Occipital lobe (tissue), 2 donors: ENCODE data around the gene FOXP1. TPM values are rescaled to one million over a fixed set of nuclear protein-coding genes. Genes with fewer than 3 reads are reported as not detected.

ENCODE experiments used
- DNase-seq: peaks from one replicate; lab custom pipeline; 2025; lab: John Stamatoyannopoulos, UW
- total RNA-seq: library from RNA; depleted of rRNA; stranded (reverse); fragments of >200 nt; gene quantifications from one replicate; pipeline ENCODE4 v1.2.3, GENCODE V29; 2014

FOXP1 gene
- total RNA-seq, 1 donor from 2014 or later: 168 TPM

DNA sequence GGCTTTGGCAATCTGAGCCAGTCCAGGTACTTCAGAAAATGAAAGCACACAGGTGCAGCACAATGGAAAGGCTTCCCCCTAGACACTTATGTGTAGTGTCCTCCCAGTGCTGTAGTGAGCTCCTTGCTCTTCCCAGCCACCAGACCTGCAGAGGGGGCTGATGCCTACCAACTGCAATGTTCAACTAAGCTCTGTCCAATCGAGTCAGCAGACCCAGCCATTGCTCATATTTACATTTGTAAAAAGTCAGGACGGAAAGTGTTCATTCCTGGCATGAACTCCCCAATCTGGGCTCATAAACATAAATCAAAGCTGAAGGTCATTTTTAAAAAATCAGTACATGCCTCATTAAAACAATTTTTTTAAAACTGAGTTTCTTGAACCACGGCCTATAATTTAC, 73.0 kb downstream of the FOXP1 start:
- DNase-seq: no peak

DNA sequence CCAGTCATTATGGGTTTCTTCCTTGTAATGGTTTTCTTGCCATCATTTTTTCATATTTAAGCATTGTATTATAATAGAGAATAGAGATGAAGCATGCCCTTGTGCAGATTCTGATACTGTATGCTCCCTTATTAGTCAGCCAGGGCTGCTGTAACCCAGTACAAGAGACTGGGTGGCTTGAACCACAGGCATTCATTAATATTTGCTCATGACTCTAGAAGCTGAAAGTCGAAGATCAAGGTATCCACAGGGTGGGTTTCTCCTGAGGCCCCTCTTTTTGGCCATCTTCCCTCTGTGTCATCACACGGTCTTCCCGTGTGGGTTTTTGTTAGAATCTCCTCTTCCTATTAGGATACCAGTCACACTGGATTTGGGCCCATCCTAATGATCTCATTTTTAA, 74.5 kb downstream of the FOXP1 start:
- no peak for DNase-seq

DNA sequence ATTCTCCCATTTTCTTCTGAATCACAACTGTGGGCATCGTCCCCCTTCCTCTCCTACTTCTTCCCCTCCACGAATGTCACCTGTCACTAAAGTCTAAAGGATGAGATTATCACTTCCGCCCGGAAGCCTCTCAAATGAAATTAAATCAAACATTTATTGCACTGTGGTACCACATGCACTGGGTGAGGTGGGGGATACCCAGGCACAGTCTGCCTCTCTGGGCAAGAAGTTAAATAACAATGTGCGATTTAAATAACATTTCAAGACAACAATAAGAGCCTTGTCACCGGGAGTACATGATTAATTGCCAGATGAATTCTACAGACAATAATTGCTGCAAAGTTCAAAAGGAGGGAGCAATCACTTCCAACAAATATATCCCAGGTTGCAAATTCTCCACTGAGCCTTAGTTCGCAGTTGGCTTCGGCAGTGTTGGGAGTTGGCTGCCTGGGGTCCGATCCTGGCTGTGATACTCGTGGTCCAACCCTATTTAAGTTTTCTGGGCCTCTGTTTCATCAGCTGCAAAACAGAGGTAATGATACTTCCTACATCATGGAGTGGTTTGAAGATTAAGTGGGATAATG, 77.7 kb downstream of the FOXP1 start:
- no peak for DNase-seq

DNA sequence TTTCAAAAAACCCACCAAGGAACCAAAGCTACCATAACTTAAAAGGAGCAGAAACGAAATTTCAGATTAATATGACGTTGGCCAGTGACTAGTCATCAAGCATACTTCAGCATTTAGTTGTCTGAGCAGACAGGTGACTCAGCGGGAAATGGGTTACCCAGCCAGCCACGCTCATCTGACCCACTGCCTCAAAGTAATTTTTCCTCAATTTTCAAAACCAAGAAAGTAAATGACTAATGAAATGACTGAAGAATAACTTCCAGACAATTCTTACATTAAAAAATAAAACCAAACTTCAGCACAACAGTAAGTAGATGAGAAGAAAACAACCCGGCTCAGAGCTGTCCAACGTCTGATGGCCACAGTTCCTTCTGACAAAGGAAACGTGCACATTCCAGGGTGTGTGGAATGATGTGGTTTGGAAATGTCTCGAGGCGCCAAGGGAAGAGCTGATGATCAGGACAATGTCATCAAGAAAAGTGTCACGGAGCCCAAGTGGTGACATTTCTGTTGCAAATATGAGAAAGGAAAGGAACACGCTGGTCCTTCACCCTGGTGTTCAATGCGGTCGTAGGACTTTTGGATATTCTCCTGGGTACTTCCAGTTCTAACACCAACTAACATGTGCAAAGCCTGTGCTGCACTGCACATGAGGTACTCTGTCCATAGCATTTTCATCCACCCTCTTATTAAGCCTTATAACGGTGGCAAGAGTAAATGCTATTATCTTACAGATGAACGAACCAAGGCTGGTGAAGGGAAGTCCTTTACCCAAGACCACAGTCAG, 79.1 kb downstream of the FOXP1 start:
- DNase-seq: no peak

DNA sequence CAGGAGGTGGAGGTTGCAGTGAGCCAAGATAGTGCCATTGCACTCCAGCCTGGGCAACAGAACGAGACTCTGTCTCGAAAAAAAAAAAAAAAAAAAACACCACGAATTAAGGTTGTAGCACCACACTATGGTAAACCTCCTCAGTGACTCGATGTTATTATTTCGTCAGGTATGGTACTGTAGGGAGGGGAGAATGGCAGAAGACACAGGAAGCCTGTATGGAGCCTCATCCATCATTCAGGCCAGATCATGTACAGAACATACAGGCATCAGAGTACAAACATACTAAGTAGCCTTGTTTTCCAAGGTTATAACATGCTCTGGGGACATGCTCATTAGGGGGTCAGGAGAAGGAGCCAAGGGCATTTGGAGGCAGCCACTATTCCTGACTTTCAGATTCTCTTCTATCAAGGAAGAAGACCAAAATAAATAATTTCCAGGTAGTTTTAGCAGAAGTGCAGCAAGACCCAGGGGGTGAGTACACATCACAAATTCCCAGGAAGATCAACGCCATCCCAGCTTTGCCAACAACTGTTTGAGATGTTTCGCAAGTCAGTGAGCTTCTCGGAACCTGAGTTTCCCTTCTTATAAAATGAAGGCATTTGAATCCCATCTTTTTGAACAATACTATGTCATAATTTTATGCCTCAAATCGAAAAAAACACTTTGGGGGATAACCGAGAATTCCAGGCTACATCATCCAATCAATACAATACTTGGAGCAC, 79.8 kb downstream of the FOXP1 start:
- no peak for DNase-seq

DNA sequence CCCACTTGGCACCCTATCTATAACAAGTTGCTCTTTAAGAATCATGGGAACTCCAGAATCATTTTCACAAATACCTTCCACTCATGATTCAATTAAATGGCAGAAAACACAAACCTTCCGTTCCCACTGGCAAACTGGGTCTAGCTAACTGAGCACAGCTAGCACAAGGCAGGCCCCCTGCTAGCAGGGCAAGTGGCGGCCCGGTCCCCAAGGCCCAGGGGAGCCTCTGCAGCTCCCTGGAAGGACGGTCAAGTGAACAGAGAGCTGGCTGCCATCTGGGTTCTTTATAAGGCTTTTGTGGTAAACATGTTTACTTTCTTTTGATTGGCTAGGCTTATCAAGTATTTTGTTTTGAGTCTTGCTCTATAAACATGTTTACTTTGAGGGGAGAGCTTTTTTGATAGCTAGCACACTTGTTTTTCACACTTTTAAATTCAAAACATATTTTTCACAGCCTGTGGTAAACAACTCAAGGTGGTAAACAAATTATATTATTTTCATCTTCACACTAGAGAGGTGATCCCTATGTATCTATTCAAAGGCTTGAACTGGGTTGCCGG, 81.4 kb downstream of the FOXP1 start:
- DNase-seq: no peak

DNA sequence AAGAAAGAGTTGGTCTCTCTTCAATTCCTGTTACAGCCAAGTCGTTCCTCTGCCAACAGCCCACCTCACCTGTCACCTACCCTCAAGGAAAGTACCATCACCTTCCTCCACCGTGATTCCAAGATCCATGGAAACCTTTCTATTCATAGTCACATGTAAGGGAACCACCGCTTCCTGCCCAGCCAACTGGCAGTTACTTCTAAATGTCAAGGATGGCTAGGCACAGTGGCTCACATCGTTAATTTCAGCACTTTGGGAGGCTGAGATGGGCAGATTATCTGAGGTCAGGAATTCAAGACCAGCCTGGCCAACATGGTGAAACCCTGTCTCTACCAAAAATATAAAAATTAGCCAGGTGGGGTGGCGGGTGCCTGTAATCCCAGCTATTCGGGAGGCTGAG, 82.8 kb downstream of the FOXP1 start:
- no peak for DNase-seq

DNA sequence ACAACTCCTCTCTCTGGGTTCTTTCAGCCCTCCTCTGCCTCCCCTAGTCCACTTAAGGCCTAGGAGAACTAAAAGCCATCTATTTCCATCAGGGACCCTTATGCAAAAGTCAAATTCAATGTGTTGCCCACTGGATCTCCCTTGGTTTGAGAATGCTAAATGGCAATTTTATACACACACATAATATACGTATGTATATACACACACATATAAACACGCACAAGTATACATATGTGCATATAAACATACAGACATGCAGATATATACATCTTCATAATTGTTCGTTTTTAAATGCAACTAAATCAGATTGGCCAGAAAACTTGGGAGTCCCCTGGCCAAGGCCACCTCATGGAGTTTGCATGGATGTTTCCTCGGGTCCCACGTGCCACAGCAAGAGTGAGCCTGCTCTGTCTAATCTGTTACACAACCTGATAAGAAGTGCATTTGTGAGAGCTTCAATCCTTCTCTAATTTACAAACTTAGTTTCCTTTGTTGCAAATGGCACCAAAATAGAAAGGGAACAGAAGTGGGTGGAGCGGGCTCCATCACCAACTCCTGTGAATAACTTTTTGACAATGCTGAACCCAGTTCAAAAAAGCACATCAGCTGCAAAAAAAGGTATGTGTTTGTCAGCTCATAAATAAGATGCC, 84.2 kb downstream of the FOXP1 start:
- no peak for DNase-seq

DNA sequence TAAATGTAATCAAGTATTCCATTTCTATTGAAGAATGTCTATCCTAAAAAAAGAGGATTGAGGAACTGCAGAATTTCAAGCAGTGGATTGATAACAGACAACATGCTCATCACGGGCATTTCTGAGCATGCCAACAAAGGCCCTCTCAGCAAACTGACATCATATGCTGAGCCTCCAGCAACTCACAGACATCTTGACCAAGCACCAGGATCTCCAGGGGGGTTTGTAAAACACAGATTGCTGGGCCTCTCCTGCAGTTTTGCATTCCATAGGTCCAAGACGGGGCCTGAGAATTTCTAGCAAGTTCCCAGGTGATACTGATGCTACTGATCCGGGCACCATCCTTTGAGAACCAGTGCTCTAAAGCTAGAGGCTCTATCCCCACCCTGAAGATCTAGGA, 85.0 kb downstream of the FOXP1 start:
- no peak for DNase-seq

DNA sequence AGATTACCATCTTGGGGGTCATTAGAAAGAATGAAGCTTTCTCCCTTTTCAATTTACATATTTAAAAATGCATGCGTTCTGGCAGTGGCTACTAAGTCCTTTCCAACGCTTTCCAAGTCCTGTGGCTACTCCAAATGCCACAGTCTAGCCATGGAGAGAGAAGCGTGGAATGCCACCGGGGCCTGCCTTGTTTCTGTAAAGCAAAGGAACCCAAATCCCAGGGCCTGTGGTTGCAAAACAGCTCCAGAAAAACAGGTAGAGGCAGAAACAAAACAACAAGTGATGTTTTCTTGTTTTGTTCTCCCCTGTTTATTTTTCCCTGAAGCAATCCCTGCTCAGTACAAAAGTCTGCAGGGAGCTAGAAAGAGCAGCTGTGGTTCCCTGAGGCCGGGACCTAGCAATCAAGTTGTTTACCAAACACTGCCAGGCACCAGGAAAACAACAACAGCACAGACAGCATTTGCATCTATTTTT, 85.5 kb downstream of the FOXP1 start:
- no peak for DNase-seq

DNA sequence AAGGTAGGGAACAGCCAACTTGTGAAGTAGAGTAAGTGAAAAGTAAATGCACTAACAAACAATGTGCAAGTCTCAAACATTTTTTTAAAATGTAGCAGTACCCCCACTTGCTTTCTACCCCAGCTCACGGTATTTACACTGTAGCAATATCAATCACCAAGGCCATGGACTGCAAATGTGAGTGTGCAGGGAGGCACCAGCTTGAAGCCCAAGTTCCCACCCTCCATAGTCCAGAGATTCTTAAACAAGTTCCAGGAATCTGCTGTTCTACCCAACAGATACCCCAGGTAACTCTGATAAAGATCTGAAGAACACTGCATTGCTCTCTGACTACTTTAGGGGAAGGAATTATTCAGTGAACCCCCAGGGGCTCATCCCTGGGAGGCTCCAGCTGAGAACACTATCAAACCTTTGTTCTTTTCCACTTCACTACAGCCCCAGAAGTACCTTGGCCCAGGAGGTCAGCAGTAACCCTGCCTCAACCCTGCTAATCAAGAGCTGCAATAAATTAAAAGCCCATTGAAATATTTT, 86.1 kb downstream of the FOXP1 start:
- DNase-seq: no peak

DNA sequence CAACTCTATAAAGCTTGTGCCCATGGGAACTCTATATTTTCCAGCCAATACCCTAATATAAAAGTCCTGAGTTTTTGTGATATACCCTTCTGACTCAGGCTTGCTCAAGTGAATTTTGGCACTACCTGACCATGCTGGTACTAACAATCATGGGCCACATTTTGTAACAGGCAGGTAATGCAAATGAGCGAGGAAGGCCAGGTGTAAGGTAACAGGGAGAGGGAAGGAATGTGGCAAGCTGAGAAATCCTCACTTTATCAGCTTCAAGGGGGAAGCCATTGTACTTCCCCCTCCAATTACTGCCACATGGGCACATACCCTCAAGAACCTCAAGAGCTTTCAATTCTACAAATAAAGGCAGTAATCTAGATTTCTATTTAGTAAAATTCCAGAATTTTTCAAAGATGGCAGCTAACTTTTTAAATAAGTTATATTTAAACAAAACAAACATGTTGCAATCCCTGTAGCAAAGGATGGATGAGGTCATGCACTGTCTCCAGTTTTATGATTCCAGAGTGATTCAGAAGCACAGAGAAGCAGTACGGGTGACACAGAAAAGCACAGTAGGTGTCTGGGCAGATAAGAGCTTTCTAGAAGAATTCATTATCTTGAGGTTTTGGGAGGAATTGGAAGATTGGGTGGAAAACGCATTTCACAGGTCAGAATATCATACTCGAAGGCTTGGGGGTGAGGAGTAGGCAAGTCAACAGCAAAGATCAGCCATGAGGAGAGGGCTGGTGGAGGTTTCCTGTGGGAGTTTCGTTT, 87.6 kb downstream of the FOXP1 start:
- DNase-seq: no peak

DNA sequence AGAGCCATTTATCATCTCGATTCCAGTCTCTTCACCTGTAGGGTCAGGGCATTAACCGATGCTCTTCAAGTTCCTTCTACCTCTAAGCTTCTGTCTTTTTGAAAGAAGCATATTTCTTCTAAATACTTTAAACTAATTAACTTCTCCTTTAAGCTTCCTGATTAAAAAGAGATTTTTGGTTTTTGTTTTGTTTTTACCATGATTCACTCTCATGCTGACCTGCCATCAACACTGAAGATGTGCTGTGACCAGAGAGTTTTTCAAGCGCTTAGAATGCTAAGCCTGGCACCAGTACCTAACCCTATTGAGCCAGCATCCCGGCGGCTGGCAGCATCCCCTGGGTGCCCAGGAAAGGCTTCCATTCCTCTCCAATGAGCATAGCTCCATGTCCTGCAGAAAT, 89.3 kb downstream of the FOXP1 start:
- no peak for DNase-seq

DNA sequence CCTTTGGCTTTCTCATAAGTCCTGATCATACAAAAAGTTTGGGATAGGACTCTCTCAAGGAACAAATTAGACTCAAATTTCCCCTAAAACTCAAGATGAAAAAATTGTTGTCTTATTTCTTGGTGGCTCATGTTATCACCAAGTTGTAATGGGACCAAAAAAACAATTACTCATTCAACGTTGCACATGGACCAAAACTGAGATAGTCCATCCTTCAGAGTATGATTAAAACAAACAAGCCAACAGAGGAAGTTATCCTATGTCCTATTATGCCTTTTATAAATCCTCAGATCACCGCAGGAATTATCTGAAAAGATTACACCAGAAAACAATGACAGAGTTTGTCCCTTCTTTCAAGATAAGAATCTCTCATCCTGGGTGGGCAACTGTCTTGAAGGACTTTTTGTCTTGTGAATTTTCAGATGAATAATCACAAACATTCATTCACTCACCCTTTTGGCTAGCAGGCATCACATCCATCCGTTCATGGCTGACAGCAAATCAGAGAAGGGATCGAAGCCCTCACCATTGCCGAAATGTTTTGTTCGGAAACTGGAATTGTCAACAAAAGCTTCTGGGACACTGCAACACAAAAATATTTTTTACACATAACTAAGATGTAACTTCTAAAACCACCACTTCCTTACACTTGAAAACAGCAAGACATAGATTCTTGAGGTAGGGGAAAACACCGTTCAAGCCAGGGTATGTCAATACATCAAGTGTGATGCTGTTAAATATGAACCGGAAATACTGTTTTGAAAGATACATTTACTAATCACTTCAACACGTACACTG, 90.4 kb downstream of the FOXP1 start:
- no peak for DNase-seq

DNA sequence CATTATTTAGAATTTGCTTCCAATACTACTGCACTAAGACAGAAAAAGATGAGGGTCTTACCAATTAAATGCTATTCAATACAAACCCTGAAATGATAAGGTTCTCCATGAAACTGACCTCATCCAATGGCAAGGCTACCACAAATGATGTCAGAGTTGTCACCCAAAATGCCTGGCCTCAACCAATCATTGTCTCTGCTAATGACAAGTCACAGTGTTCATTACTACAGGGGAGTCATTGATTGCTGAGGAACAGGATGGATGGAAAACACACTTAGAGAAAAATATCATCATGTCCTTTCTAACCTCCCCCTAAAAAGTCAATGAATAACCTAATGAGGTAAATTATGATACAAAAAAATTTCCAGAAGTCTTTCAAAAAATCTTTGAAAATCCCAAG, 91.0 kb downstream of the FOXP1 start:
- no peak for DNase-seq

DNA sequence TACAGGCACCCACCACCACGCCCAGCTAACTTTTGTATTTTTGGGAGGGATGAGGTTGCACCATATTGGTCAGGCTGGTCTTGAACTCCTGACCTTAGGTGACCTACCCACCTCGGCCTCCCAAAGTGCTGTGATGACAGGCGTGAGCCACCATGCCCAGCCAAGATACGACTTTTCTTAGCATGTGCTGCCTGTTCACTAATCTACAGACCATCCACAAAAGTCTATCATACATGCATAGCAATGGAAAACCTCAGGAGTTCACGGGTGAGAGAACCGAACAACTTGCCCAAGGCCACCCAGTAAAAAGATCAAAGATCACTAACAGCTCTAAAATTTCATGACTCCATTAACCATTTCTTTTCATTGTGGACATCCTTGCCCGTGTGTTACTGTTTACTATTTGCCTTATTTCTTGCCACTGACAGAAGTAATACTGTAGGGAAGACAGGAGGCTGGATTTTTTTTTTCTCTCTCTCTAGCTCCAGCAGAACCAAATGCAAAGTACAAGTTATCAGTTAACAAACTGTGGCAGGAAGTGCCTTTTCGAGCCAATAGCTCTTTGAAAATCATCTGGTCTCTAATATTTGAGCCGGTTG, 92.3 kb downstream of the FOXP1 start:
- no peak for DNase-seq

DNA sequence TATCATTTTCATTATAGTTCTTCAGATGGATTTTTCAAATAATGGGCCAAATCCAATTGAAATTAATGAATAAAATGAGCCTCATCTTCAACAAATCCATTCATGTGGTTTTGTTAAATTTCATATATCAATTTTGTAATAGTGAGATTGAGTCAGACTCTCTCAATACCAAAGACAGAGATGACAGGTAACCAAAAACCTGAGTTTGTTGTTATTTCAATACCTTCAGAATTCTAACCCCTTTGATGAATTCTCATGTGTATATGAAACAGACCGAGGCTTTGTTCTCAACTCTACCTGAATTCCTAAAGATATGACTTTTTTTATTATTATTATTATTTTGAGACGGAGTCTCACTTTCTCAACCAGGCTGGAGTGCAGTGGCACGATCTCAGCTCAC, 92.8 kb downstream of the FOXP1 start:
- no peak for DNase-seq

DNA sequence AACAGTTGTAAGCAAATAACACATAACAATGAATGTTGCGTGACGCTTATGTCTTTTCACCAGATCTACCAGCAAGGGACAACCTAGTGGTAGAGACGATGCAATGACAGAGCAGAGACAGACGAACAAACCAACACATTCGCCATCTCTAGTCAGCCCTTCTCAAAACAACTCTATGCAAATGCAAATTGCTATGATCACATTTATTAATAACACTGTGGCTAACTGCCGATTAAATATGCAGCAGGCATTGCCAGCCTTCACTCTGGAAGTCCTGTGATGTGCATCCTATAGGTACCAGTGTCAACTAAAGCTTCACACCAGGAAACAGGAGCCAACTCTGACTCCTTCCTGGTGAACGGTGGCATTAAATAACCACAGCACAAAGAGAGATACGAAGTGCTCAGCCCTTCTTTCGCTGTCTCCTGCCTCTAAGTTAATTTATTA, 94.2 kb downstream of the FOXP1 start:
- DNase-seq: no peak

DNA sequence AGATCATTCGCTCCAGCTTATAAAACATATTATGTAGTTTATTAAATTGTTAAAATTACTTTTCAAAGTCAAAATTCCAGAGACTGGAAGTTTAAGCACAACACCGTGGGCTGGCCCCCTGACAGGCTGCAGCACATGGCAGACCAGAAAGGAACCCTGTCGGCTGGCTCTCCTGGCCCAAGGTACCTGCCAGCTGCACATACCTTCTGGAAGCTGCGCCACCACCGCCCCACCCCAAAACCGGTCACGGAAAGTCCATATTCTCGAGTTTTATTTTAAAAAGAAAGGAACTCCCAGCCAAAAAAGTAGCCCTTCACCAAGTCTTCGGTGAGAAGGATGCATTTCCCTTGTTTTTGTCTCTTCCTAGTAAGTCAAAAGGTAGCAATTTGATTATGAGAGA, 94.6 kb downstream of the FOXP1 start:
- DNase-seq: no peak
